ENCODE results near the gene FOS. TPM values are rescaled to one million over a fixed set of nuclear protein-coding genes. Genes with fewer than 3 reads are reported as not detected.
A peak's percentile ranks its signal among the peaks of the same experiment; 100 is the strongest.

FOS gene
- total and polyA plus RNA-seq, 2 of the 13 experiments (the other 11 are each of a cell fraction or from before 2014, with no cell fraction given) = 15.9 to 24.2 TPM

GRCh38 chr14:75278422-75279152 lies at the start of gene FOS (continued):
- no peak for TF ChIP-seq EZH2 (conservative IDR thresholded peaks at IDR 0.05; ENCODE audit: low read depth, low read length)
- no peak for TF ChIP-seq CBX5 (CRISPR knock-in tag; IDR thresholded peaks at IDR 0.05; ENCODE audit: borderline replicate concordance)
- TF ChIP-seq SP2 (CRISPR knock-in tag; IDR thresholded peaks at IDR 0.05) = peak; percentile 40; the same call in 1 of the 2 replicates

DNA sequence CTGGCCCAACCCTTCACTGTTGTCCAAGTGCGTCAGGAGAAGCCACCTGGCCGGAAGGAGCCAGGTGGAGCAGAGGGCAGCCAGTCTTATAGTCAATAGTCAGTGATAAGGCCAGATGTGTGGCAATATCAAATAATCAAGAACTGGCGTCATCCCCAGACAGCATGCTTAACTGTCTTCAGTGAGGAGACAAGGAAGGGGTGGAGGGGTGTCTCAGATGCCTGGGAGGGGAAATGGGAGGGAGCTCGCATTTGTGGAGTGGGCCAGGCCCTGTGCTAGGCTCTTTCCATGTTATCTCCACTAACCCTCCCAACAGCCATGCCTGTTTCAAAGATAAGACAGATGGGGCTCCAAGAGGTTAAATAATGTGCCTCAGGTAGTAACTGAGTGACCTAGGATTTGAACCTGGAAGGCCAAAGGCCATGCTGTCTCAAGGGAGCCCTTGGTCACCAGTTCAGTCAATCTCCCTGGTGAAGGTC lies 48.9 kb upstream of the FOS start:
- Histone ChIP-seq H3K9me3 (ENCODE audit: low read length) (no peaks in the 10 kb centered on the region), H3K27ac (ENCODE audit: extremely low read length, insufficient read depth, low read length) (no peak overlapping the region), H3K4me1 (ENCODE audit: insufficient read depth, low read length) (peaks cover 21% of the 10 kb centered on the region), H3K4me2 (ENCODE audit: low read depth, low read length) (no peak overlapping the region), H3K9ac (ENCODE audit: insufficient read depth, low read depth, low read length) (no peak overlapping the region), H3K4me3 (replicated peaks in 1 of 3; ENCODE audit: insufficient read depth in 1 of 3, low read depth in 2 of 3, low read length in 3 of 3) (no peak overlapping the region), H3K27me3 (ENCODE audit: control insufficient read depth in 1 of 2, insufficient read depth in 2 of 2, low read length in 2 of 2) (peaks cover 2 to 11% of the 10 kb centered on the region in 2 experiments; a peak in 3 of 5 replicates), H4K20me1 (ENCODE audit: insufficient read depth, low read length) (no peaks in the 10 kb centered on the region), H3K36me3 (replicated peaks in 1 of 2; ENCODE audit: control insufficient read depth in 1 of 2, insufficient read depth in 2 of 2, low read length in 2 of 2) (no peaks in the 10 kb centered on the region), H3K79me2 (ENCODE audit: insufficient read depth, low read length) (no peaks in the 10 kb centered on the region), H2AFZ (ENCODE audit: low read length) (no peak overlapping the region)
- BruUV-seq (replicated peaks) = no TSS peak
- FAIRE-seq (no peak), ATAC-seq (no peak), DNase-seq (ENCODE audit: low spot score) (no peak)
- ChIA-PET CTCF (ENCODE audit: low intra/inter-chr PET ratio, low total read pairs) (no interaction called here), POLR2A (no interaction called here)
- in situ Hi-C loops (cut with HindIII; ENCODE audit: extremely low pct_ligation_motif_present, low pct_unique_long_range_greater_than_20kb) (no loop called here), intact Hi-C loops (cut with micrococcal nuclease; ENCODE audit: unreplicated experiment) (loop anchor here (10.0 kb wide), 1 partner anchor 665 kb away; no protein-coding TSS in a partner anchor)
- TF ChIP-seq ZFP62 (CRISPR knock-in tag; IDR thresholded peaks at IDR 0.05) = no peak
- no peak for TF ChIP-seq PRDM4 (CRISPR knock-in tag; IDR thresholded peaks at IDR 0.05; ENCODE audit: borderline replicate concordance)
- no peak for TF ChIP-seq ELF3 (CRISPR knock-in tag; IDR thresholded peaks at IDR 0.05)
- no peak for TF ChIP-seq KLF13 (CRISPR knock-in tag; IDR thresholded peaks at IDR 0.05)
- no peak for TF ChIP-seq ZNF10 (CRISPR knock-in tag; IDR thresholded peaks at IDR 0.05; ENCODE audit: borderline replicate concordance, low read depth)
- 34% methylated on average over 4 of the region's 4 CpGs for WGBS (ENCODE audit: low lambda C conversion rate)
